Measurements from ENCODE around the gene KCNB1. TPM values are rescaled to one million over a fixed set of nuclear protein-coding genes. Genes with fewer than 3 reads are reported as not detected.

KCNB1 gene
- total RNA-seq, 1 donor from 2014 or later = not detected

DNA sequence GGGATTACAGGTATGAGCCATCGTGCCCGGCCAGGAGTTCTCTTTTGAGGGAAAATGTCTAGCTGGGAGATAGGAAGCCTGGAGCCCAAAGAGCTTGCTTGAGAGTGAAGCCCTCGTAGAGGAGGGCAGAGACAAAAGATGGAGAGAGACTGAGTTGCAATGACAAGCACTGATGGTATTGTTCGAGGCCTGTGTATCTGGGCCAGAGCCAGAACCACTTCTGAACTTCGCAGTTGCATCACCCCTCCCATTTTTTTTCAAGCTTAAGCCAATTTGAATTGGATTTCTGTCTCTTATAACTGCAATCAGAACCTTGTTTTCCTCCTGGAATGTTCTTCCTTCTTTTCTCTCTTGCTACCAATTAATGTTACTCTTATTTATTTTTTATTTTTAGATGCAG lies 83.1 kb downstream of the KCNB1 start:
- ATAC-seq (ENCODE audit: low read depth) (no peak), DNase-seq (no peak)
- H3K27ac Mint-ChIP-seq = no peak overlapping the region
- no peak overlapping the region for H3K4me3 Mint-ChIP-seq
- intact Hi-C loops (cut with micrococcal nuclease) = no loop called here
- POLR2A ChIA-PET = no interaction called here
- H3K4me1 Mint-ChIP-seq = no peaks in the 10 kb centered on the region
- TF ChIP-seq, protein P1, sequence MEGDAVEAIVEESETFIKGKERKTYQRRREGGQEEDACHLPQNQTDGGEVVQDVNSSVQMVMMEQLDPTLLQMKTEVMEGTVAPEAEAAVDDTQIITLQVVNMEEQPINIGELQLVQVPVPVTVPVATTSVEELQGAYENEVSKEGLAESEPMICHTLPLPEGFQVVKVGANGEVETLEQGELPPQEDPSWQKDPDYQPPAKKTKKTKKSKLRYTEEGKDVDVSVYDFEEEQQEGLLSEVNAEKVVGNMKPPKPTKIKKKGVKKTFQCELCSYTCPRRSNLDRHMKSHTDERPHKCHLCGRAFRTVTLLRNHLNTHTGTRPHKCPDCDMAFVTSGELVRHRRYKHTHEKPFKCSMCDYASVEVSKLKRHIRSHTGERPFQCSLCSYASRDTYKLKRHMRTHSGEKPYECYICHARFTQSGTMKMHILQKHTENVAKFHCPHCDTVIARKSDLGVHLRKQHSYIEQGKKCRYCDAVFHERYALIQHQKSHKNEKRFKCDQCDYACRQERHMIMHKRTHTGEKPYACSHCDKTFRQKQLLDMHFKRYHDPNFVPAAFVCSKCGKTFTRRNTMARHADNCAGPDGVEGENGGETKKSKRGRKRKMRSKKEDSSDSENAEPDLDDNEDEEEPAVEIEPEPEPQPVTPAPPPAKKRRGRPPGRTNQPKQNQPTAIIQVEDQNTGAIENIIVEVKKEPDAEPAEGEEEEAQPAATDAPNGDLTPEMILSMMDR (IDR thresholded peaks at IDR 0.05) = no peak
- H3K27me3 Mint-ChIP-seq = peaks cover 12% of the 10 kb centered on the region
- H3K9me3 Mint-ChIP-seq = peaks cover 2% of the 10 kb centered on the region
- CTCF ChIA-PET = no interaction called here
- H3K36me3 Mint-ChIP-seq (ENCODE audit: low read depth) = no peaks in the 10 kb centered on the region

DNA sequence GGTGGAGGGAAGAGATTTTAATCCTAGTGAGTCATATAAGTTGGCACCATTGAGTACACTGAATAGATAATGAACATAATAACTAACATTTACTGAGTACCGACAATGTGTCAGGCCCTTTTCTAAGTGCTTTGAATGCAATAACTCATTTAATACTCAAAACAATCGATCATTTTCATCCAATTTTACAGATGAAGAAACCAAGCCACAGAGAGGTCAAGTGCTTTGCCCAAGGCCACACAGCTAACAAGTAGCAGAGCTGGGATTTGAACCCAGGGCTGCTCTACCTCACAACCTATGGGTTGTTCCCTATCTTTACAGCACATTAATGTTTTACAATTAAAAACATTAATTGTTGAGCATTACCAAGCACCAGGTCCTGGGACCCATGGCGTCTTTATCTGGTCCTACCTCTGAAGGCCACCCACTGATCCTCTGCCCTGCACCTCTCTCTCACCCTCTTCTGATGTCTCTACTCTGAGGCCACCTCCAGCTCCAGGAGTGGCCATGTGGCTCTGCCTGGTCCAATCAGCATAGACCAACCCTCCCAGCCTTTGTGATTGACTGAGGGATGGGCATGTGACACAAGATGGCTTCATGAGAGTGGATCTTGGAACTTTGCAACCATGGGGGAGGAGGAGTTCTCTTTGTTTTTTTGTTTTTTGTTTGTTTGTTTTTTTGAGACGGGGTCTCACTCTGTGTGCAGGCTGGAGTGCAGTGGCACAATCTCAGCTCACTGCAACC lies 83.9 kb downstream of the KCNB1 start:
- DNase-seq (no peak), ATAC-seq (ENCODE audit: low read depth) (no peak)
- CTCF ChIA-PET = no interaction called here
- no peaks in the 10 kb centered on the region for H3K36me3 Mint-ChIP-seq (ENCODE audit: low read depth)
- H3K27ac Mint-ChIP-seq = no peak overlapping the region
- H3K4me1 Mint-ChIP-seq = no peaks in the 10 kb centered on the region
- H3K9me3 Mint-ChIP-seq = peaks cover 2% of the 10 kb centered on the region
- POLR2A ChIA-PET = no interaction called here
- TF ChIP-seq, protein P1 (IDR thresholded peaks at IDR 0.05) = no peak
- H3K4me3 Mint-ChIP-seq = no peak overlapping the region
- intact Hi-C loops (cut with micrococcal nuclease) = no loop called here
- peaks cover 12% of the 10 kb centered on the region for H3K27me3 Mint-ChIP-seq

GRCh38 chr20:49397525-49397924 lies 84.9 kb downstream of the KCNB1 start:
- H3K9me3 Mint-ChIP-seq = no peaks in the 10 kb centered on the region
- H3K36me3 Mint-ChIP-seq (ENCODE audit: low read depth) = no peaks in the 10 kb centered on the region
- DNase-seq = no peak
- peaks cover 12% of the 10 kb centered on the region for H3K27me3 Mint-ChIP-seq
- TF ChIP-seq, protein P1 (IDR thresholded peaks at IDR 0.05) = no peak
- ChIA-PET POLR2A (no interaction called here), CTCF (no interaction called here)
- ATAC-seq (ENCODE audit: low read depth) = no peak
- no peaks in the 10 kb centered on the region for H3K4me1 Mint-ChIP-seq
- intact Hi-C loops (cut with micrococcal nuclease) = no loop called here
- H3K27ac Mint-ChIP-seq = no peak overlapping the region
- no peak overlapping the region for H3K4me3 Mint-ChIP-seq

- Mint-ChIP-seq H3K9me3 (no peaks in the 10 kb centered on the region), H3K27ac (no peak overlapping the region), H3K27me3 (peaks cover 17% of the 10 kb centered on the region), H3K36me3 (ENCODE audit: low read depth) (no peaks in the 10 kb centered on the region), H3K4me1 (no peaks in the 10 kb centered on the region), H3K4me3 (no peak overlapping the region)
- ChIA-PET CTCF (no interaction called here), POLR2A (no interaction called here)
- DNase-seq (no peak), ATAC-seq (ENCODE audit: low read depth) (no peak)
- TF ChIP-seq, protein P1 (IDR thresholded peaks at IDR 0.05) = no peak
- intact Hi-C loops (cut with micrococcal nuclease) = no loop called here
Observed at GRCh38 chr20:49396230-49396629, 86.2 kb downstream of the KCNB1 start.

GRCh38 chr20:49395659-49396058 lies 86.8 kb downstream of the KCNB1 start:
- H3K4me3 Mint-ChIP-seq = no peak overlapping the region
- no peaks in the 10 kb centered on the region for H3K36me3 Mint-ChIP-seq (ENCODE audit: low read depth)
- DNase-seq = no peak
- H3K27me3 Mint-ChIP-seq = peaks cover 17% of the 10 kb centered on the region
- TF ChIP-seq, protein P1 (IDR thresholded peaks at IDR 0.05) = no peak
- ChIA-PET POLR2A (no interaction called here), CTCF (no interaction called here)
- no peaks in the 10 kb centered on the region for H3K9me3 Mint-ChIP-seq
- H3K4me1 Mint-ChIP-seq = no peaks in the 10 kb centered on the region
- no peak for ATAC-seq (ENCODE audit: low read depth)
- H3K27ac Mint-ChIP-seq = no peak overlapping the region
- intact Hi-C loops (cut with micrococcal nuclease) = no loop called here
